Retinal pigment epithelial cell (primary cell): ENCODE measurements around the gene AOPEP.
A peak's percentile ranks its signal among the peaks of the same experiment; 100 is the strongest.

Experiments
- DNase-seq: peaks from one replicate; pipeline ENCODE4 v3.0.0-alpha.2; 2010; ENCODE audit warnings: low read depth
- H3K4me3 ChIP-seq: 2 replicates; pipeline ENCODE4 v1.5.1; 2011; ENCODE audit warnings: mild to moderate bottlenecking, low read length, control low read depth, moderate library complexity
- TF ChIP-seq, protein P1 (sequence below): conservative IDR thresholded peaks from 2 replicates; pipeline ENCODE4 v1.5.1; 2011; ENCODE audit warnings: low read depth, low read length, control low read depth, inconsistent platforms

AOPEP gene

DNA sequence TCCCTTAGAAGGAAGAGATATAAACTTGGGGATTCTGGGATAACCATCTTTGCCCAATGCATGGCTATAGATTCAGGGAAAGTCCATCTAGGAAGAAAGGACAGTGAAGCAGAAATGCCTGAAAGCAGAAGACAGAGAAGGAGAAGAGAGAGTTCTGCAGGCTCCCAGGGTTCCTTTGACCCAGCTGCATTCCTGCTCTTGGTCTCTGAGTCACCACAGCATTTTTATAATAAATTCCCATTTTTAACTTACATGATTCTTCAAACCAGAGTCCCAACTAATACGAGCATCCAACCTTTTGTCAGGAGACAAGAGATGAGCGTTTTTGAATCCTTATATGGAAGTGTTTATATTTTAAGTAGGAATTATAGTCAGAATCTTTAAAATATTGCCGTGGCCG is 12.0 kb upstream of the AOPEP start:
- no peak for DNase-seq
- H3K4me3 ChIP-seq = no peak overlapping the region
- TF ChIP-seq, protein P1, sequence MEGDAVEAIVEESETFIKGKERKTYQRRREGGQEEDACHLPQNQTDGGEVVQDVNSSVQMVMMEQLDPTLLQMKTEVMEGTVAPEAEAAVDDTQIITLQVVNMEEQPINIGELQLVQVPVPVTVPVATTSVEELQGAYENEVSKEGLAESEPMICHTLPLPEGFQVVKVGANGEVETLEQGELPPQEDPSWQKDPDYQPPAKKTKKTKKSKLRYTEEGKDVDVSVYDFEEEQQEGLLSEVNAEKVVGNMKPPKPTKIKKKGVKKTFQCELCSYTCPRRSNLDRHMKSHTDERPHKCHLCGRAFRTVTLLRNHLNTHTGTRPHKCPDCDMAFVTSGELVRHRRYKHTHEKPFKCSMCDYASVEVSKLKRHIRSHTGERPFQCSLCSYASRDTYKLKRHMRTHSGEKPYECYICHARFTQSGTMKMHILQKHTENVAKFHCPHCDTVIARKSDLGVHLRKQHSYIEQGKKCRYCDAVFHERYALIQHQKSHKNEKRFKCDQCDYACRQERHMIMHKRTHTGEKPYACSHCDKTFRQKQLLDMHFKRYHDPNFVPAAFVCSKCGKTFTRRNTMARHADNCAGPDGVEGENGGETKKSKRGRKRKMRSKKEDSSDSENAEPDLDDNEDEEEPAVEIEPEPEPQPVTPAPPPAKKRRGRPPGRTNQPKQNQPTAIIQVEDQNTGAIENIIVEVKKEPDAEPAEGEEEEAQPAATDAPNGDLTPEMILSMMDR = no peak

DNA sequence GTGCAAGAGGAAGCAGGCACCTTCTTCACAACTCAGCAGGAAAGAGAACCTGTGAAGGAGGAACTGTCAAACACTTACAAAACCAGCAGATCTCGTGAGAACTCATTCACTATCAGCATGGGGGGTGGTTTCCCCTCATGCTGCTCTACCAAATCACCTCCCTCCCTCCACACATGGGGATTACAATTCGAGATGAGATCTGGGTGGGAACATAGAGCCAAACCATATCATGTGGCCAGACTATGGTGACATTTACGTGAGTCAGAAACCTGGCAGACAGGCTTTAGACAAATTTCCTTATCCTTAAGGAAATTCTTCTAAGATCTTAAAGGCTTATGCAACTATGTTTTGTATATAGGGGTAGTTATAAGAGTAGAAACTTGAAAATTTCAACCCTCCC is 8.7 kb upstream of the AOPEP start:
- DNase-seq = peak; percentile 62
- TF ChIP-seq, protein P1 = no peak

DNA sequence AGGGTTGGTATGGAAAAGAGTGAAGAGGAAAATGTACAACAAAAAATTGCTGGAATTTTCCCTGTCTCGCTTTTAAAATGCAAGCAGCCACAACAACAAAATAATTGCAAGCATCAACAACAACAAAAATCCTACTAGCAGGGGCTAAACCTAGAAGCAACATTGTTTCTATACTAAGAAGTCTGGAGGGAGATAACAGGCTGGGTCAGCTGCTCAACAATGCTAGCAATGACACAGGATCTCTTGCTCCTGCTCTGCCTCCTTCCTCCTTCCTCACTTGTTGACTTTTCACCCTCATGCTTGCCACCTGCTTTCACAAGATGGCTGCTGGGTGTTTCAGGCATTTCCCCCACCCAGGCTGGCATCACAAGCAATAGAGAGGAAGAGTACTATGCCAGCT is 7.6 kb upstream of the AOPEP start:
- no peak for DNase-seq
- TF ChIP-seq, protein P1 = no peak
- no peak overlapping the region for H3K4me3 ChIP-seq

More for the DNA sequence above, 8.7 kb upstream of the AOPEP start:
- no peak overlapping the region for H3K4me3 ChIP-seq

DNA sequence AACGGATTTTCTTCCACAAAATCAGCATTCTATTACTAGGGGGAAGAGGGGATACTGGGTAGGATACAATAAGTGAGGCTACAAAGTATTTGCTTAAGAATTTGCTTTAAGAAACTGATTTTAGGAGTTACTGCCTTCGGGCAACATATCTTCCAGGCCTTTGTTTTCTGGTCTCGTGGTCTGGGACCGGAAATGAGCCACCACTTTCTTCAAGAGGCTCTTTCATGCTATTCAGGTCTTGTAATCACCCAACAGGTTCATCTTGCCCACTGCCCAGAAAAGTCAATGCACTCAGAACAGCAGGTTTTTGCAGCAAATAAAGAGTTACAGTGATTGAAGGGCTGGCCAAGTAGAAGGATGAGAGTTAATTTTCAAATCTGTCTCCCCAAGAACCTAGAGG is 6.6 kb upstream of the AOPEP start:
- no peak for DNase-seq
- no peak overlapping the region for H3K4me3 ChIP-seq
- TF ChIP-seq, protein P1 = no peak

DNA sequence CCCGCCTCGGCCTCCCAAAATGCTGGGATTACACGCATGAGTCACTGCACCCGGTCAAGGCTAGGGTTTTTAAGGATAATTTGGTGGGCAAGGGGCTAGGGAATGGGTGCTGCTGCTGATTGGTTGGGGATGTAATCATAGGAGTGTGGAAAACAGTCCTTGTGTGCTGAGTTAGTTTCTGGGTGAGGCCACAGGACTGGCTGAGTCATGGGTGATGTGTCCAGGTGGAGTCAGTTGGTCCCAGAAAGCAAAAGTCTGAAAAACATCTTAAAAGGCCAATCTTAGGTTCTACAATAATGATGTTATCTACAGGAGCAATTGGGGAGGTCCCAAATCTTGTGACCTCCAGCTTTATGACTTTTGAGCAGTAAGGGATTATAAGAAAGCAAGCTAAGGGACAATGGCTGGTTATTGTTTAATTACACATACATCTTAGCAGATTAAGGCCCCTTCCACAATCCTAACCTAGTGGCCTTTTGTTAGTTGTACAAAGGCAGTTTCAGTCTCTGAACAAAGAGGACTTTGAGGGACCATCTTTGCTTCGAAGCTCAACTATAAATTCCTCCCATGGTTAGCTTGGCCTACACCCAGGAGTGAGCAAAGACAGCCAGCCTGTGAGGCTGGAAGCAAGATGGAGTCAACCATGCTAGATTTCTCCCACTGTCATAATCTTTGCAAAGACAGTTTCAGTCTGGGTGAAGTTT is 5.5 kb upstream of the AOPEP start:
- TF ChIP-seq, protein P1 = no peak
- H3K4me3 ChIP-seq = no peak overlapping the region

DNA sequence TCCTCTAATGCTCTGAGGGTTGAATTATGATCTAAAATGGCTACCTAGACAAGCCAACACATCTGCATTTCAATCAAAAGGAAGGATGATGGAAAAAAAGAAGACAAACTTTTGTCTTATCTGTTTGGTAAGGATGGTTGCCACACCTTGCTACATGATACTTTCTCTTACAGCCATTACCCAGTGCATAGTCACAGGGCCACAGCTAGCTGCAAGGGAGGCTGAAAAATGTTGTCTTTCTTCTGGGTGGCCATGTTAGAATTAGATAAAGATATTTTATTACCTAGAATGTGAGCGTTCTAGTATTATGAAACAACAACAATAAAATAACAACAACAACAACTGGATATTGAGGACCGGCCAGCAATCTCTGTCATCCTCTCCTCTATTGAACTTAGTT is 4.7 kb upstream of the AOPEP start:
- no peak overlapping the region for H3K4me3 ChIP-seq
- TF ChIP-seq, protein P1 = no peak
- DNase-seq = no peak

More for the DNA sequence above, 5.5 kb upstream of the AOPEP start:
- no peak for DNase-seq

DNA sequence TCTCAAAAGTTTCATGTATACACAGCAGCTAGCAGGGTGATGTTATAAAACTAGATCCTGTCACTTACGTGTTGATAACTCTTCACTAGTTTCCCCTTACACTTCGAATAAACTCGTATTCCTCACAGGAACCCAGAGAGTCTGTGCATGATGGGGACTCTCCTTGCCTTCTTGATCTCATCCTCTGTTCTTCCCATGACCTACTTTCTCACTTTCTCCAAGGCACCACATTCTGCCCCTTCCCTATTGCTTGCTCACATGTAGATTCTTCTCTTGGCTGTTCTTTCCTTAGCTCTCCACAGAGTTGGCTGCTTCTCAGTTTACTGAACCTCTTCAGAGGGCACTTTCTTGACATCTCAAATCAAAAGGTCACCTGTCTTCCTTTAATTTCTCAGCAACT is 1.2 kb upstream of the AOPEP start:
- TF ChIP-seq, protein P1 = no peak
- no peak for DNase-seq
- H3K4me3 ChIP-seq = no peak overlapping the region
